Nephron progenitor cell (in vitro differentiated cells): Measurements from ENCODE around the gene VMP1.

ENCODE experiments used
- DNase-seq: peaks from one replicate; pipeline ENCODE4 v3.0.0; 2021
- H3K27ac Mint-ChIP-seq: 2 replicates; pipeline ENCODE4 v1.8.0; 2021; ENCODE audit warnings: mild to moderate bottlenecking, moderate library complexity, mixed read lengths
- H3K27me3 Mint-ChIP-seq: 2 replicates; pipeline ENCODE4 v1.8.0; 2021; ENCODE audit warnings: mild to moderate bottlenecking, low read depth, mixed read lengths; ENCODE audit not compliant: poor library complexity
- H3K36me3 Mint-ChIP-seq: 2 replicates; pipeline ENCODE4 v1.8.0; 2021; ENCODE audit warnings: low read depth, mixed read lengths
- H3K4me1 Mint-ChIP-seq: 2 replicates; pipeline ENCODE4 v1.8.0; 2021; ENCODE audit warnings: mixed read lengths
- H3K4me3 Mint-ChIP-seq: 2 replicates; pipeline ENCODE4 v1.8.0; 2021; ENCODE audit warnings: mild to moderate bottlenecking, moderate library complexity, mixed read lengths
- H3K9me3 Mint-ChIP-seq: 2 replicates; pipeline ENCODE4 v1.8.0; 2021; ENCODE audit warnings: mild to moderate bottlenecking, moderate library complexity, mixed read lengths
- TF ChIP-seq, protein P1 (sequence below): fragments of 200-600 bp; sonication (generic); IDR thresholded peaks from 2 replicates; pipeline ENCODE4 v1.5.0; 2021; ENCODE audit warnings: antibody characterized with exemption

Gene VMP1

DNA sequence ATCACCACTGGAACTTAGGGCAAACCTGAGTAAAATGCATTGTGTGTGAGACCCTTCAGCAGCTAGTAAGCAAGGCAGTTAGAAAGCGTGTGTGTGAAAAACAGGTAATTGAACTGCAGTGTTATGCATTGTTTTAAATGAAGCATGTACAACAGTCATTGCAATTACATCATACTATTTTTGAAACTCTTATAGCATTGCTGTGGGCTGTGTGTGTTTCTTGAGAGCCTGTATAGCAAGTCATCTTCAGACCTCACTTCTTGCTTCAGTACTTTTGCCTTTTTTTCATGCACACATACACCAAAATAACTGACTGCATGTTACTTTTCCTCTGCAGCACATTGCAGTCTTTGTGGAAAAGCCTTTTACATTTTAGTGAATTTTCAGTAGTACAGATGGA lies 19.4 kb upstream of the VMP1 start:
- TF ChIP-seq, protein P1, sequence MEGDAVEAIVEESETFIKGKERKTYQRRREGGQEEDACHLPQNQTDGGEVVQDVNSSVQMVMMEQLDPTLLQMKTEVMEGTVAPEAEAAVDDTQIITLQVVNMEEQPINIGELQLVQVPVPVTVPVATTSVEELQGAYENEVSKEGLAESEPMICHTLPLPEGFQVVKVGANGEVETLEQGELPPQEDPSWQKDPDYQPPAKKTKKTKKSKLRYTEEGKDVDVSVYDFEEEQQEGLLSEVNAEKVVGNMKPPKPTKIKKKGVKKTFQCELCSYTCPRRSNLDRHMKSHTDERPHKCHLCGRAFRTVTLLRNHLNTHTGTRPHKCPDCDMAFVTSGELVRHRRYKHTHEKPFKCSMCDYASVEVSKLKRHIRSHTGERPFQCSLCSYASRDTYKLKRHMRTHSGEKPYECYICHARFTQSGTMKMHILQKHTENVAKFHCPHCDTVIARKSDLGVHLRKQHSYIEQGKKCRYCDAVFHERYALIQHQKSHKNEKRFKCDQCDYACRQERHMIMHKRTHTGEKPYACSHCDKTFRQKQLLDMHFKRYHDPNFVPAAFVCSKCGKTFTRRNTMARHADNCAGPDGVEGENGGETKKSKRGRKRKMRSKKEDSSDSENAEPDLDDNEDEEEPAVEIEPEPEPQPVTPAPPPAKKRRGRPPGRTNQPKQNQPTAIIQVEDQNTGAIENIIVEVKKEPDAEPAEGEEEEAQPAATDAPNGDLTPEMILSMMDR: no peak
- Mint-ChIP-seq H3K27me3 (no peaks in the 10 kb centered on the region), H3K4me1 (no peaks in the 10 kb centered on the region), H3K27ac (peak overlapping the region; percentile 34), H3K36me3 (peaks cover 57% of the 10 kb centered on the region), H3K4me3 (no peak overlapping the region), H3K9me3 (no peaks in the 10 kb centered on the region)
- DNase-seq: no peak

DNA sequence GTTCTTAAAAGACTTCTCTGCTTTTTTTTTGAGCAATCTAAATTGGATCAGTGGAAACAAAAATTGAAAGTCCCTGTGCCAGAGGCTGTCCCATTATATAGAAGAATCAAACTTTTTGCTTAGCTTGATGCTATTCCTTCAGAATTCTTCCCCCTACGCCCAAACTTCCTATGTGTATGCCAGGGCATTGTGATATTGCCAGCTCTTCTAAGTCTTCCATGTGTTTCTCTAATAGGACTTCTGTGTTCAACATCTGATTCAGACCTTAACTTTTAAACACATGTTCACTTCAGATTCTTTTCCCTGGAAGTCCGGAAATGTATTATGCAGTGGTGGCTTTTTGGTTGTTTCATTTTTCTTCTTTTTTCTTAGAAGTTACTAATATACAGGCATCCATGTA lies 19.0 kb upstream of the VMP1 start:
- Mint-ChIP-seq H3K36me3 (peaks cover 55% of the 10 kb centered on the region), H3K27ac (no peak overlapping the region)

DNA sequence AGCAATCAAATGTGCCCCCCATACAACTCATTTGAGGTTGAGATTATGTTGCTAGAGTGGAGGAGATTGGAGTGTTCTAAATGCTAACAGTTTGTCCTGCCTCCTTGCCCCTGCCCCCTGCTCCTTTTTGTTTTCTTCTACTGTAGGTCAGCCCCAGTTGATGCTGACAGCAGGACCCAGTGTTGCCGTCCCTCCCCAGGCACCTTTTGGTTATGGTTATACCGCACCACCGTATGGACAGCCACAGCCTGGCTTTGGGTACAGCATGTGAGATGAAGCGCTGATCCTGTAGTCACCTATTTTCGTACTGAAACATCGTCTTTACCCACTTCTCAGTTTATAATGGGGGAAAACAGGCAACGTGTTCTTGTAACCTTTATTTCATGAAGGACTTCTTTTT lies 13.9 kb upstream of the VMP1 start:
- TF ChIP-seq, protein P1: no peak
- Mint-ChIP-seq H3K4me3 (no peak overlapping the region), H3K4me1 (peaks cover 9% of the 10 kb centered on the region), H3K27me3 (no peaks in the 10 kb centered on the region), H3K9me3 (no peaks in the 10 kb centered on the region), H3K27ac (peak overlapping the region; percentile 68), H3K36me3 (peaks cover 66% of the 10 kb centered on the region)
- DNase-seq: no peak

More for the DNA sequence above, 19.0 kb upstream of the VMP1 start:
- no peaks in the 10 kb centered on the region for H3K9me3 Mint-ChIP-seq
- H3K4me3 Mint-ChIP-seq: no peak overlapping the region
- no peaks in the 10 kb centered on the region for H3K4me1 Mint-ChIP-seq
- no peak for DNase-seq
- H3K27me3 Mint-ChIP-seq: no peaks in the 10 kb centered on the region
- TF ChIP-seq, protein P1: no peak

DNA sequence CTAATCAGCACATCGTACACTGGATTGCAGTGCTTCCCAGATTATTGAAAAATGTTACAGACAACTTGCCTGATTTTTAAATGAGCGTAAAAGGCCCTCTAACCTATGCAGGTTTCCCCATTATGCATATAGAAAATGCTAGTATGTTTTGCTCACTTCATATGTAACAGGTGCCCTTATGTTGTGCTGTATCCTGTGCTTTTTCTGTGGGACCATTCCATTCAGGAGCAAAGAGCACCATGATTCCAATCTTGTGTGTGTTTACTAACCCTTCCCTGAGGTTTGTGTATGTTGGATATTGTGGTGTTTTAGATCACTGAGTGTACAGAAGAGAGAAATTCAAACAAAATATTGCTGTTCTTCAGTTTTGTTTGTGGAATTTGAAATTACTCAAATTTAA lies 13.1 kb upstream of the VMP1 start:
- no peak for DNase-seq
- Mint-ChIP-seq H3K4me3 (no peak overlapping the region), H3K36me3 (peaks cover 74% of the 10 kb centered on the region), H3K4me1 (peaks cover 16% of the 10 kb centered on the region), H3K9me3 (no peaks in the 10 kb centered on the region), H3K27me3 (no peaks in the 10 kb centered on the region), H3K27ac (no peak overlapping the region)
- TF ChIP-seq, protein P1: no peak

DNA sequence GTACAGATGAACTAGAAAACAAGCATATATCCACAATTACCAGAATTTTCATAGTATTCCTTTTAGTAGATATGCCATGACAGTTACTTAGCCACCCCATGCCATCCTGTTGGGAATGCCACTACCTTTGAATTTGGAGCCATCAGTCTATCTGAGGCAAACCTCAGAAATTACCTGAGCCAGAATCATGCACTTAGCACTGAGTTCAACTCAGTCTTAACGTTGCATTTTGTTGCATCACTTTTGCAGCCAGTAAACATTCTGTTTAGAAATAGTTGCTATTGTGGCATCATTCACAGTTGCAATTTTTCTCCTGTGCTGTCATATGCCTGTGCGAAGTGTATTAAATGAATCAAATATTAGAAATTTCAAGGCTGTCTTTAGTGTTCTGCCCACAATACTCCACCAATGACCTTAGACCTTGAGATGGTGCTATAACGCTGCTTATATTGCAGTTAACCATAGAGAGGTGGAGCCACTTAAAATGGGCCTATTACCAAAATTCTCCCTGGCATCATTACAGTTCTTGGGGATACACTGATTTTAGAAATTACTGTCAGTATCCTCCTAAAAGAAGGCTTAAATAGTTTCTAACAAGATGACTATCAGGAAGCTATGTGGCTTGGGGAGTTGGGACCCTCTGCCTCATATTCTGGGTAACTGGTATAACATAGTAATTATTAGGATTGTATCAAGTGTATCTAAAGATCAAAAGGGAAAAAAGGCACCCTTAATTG lies 11.3 kb upstream of the VMP1 start:
- Mint-ChIP-seq H3K27me3 (no peaks in the 10 kb centered on the region), H3K27ac (peak overlapping the region; percentile 84), H3K4me3 (no peak overlapping the region), H3K9me3 (no peaks in the 10 kb centered on the region), H3K36me3 (peaks cover 82% of the 10 kb centered on the region), H3K4me1 (peaks cover 16% of the 10 kb centered on the region)
- no peak for DNase-seq
- TF ChIP-seq, protein P1: no peak

DNA sequence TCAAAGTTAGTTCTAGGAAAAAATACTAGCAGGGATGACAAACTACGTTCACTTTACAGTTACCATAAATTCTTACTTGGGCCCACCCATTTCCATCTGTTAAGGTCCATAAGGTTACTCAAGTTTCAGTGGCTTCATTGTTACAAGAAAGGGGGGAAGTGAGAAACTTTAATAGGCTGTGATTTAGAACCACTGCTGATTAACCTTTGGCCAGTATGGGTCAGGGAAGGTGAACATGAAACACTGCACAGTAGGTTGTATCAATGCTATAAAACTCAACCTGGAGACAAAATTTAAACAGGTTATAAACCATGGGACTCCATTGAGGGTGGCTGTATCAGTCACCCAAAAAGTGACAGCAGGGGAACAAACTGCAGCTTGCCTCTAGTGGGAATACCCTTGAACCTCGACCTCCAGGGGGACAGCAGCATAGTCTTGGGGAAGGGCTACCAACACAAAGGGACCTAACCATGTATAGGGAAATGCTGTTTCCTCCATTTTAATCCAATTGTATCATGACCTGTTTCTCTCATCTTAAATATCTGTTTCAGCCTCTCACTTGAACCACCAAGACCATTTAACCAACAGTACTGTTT lies 10.7 kb upstream of the VMP1 start:
- Mint-ChIP-seq H3K27ac (peak overlapping the region; percentile 84), H3K4me3 (no peak overlapping the region), H3K27me3 (no peaks in the 10 kb centered on the region), H3K36me3 (peaks cover 80% of the 10 kb centered on the region), H3K9me3 (no peaks in the 10 kb centered on the region), H3K4me1 (peaks cover 16% of the 10 kb centered on the region)
- TF ChIP-seq, protein P1: no peak
- DNase-seq: no peak
